NCI-H226 (cell line): ENCODE results near the gene GUCA1C.

Experiments used
- DNase-seq: peaks from one replicate; pipeline ENCODE4 v3.0.0-alpha.2; 2015

Gene GUCA1C, protein sequence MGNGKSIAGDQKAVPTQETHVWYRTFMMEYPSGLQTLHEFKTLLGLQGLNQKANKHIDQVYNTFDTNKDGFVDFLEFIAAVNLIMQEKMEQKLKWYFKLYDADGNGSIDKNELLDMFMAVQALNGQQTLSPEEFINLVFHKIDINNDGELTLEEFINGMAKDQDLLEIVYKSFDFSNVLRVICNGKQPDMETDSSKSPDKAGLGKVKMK

DNA sequence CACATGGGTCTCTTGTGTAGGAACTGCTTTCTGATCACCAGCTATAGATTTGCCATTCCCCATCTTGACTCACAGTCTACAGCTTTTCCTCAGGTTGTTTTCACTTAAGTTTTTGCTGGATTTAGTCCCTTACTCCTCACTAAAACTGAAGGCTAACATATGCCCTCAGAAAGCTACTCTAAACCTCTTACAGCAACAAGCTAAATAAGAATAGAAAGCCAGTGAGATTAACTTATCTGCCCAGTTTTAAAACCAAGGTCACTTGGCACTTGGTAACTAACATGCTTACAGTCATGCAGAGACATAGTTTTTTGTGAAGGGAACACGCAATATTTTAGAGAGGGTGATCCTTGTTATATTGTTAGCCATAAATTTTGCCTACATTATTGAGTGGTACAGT lies at the start of gene GUCA1C:
GUCA1C (minus strand) TSS at position 180 of the 400 bp plus-strand sequence; CDS start at position 63, 117 bp downstream.
- no peak for DNase-seq

DNA sequence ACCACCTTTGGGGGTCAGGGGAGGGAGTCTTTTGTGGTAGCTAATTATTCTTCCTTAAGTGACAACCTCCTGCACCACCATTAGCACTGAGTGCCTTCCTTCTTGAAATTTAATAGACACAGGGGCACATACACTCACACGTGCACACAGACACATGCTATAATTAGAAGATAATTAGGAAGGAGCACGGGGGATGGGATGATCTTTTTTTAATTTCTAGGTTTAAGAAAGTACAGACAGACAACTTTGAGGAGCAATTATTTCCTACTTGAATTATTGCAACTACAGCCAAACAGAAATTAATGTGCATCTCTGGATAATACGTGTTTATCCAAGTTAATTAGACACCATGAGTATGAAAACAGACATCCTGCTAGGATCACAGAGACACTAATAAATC lies 44.8 kb upstream of the GUCA1C start:
- no peak for DNase-seq

DNA sequence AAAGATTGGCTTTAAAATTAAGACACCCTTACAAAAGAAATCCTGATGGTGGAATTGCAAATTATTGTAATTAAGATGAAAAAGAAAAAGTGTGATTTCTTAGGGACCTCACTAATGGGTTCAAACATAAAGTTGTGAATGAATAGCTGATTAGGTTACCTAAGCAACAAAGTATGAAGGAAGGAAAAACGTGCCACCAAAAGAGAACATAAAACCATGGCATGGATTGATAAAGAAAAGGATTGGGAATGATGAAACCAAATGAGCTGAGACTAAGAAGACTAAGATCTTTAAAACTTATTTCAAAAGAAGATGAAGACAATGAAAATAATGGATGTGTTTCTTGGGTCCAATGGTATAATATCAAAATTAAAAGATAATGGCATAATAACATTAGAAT lies 32.2 kb upstream of the GUCA1C start:
- DNase-seq, result no peak

DNA sequence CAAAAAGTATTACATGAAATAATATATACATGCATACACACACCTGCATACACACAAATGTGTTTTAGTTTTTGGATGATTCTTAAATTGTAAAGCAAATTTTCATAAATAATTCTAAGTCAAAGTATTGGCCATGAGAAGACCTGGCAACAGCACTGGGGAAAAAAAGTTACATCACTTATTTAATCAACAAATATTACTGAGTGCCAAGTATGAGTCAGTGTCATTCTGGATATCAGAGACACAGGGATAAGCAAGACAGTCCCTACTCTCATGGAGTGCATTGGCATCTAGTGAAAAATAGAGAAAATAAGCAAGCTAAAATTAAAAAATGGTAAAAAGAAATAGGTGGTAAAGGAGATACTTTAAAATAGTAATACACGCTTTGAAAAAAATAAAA lies 29.4 kb upstream of the GUCA1C start:
- DNase-seq, result no peak

DNA sequence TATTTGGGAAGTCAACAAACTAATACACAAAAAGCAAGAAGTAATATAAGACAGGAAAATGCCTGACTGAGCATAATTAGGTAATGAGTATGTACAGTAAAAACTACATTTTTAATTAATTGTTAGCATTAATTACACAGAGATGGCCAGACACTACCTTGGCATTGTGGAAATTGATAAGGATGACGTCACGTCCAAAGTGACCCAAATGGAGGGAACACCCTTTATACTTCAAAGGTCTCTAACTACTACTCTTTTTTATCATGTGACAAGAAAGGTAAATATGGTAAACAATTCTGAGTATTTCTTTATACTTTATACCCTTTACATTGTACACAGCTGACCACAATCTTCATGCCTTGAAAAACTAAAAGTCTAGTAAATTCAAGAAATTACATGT lies 22.4 kb upstream of the GUCA1C start:
- DNase-seq, result no peak

DNA sequence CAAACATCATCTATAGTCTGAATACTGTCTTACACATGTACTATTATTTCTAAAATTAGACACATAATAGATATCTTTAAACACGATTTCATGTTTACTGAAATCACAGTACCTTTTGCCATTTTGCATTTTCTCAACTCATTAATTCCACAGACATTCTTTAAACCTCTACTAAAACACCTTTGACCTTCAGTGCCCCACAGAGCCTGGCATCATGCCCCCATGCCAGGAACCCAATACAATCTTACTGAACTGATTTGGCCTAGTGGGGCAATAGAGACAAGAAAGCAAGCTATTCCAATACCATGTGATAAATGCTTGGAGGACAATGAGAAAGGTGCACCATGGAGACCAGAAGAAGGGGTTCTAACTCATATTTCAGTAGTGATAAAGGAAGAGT lies 19.3 kb upstream of the GUCA1C start:
- no peak for DNase-seq

DNA sequence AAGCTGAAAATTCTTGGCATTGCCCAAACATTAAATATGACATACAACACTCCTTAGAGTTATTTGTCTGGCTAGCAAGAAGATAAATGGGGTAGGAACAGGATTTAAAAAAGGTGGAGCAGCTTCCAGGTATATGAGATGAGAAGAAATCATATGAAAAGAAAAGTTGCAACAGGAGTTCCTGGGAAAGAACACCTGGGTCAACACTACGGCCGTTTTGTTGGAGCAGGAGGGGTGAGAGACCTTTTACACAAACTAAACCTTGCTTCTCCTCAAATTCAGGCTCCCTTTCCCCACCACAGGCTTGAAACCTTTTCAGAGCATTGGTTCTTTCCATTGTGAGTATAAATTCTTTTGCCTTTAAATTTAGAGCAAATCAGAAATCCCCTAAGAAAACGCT lies 18.8 kb upstream of the GUCA1C start:
- DNase-seq, result no peak

DNA sequence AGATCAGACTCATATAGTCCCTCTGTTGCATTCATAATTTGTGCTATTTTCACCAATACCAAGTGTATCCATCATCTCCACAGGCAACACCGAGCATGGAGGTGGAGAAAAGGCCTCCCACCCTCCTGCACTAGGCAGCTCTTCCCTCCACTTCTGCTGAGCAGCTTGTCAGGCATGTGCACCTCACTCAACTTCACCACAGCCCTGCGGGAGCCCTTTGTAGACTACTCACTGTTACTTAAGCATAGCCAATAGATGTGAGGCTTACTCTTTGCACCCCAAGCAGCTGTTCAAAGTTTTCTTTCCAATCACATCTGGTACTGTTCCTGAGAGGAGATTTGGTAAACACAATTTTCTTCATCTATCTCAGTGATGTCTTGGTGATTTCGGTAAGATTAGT lies 16.9 kb upstream of the GUCA1C start:
- no peak for DNase-seq

DNA sequence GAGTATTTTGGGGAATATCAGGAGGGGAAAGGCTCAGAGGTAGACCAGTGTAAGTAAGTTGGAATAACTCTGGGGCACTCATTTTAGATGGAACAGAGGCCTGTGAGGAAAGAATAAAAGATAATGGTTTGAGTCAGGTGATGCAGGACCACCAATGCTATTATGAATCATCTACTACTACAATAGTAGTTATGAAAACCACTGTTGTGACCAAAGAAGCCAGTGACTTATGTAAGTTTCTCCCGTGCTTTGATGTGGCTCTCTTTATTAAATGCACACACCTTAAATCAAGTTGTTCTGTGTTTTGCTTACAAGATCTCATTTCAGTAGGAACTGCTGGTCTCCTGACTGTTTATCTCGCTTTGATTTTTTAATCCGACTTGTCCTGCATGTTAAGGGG lies 13.1 kb upstream of the GUCA1C start:
- DNase-seq, result no peak

DNA sequence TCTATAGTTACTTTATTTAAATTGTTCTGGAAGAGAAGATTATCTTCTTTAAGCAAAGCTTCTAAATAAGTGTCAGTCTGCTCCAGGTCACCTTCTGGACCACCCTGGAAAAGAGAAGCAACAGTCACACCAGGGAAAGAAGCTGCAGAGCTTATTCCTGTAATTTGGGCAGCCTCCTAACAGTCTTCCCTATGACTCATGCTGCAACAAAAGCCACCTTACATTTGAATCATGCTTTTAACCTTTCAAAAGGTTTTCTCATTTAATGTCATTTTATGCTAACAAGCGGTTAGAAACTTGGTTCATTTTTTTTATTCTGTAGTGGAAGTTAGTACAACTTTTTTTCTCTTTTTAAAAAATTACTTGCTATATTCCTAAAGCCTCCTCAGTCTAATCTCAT lies 5.3 kb upstream of the GUCA1C start:
- no peak for DNase-seq

DNA sequence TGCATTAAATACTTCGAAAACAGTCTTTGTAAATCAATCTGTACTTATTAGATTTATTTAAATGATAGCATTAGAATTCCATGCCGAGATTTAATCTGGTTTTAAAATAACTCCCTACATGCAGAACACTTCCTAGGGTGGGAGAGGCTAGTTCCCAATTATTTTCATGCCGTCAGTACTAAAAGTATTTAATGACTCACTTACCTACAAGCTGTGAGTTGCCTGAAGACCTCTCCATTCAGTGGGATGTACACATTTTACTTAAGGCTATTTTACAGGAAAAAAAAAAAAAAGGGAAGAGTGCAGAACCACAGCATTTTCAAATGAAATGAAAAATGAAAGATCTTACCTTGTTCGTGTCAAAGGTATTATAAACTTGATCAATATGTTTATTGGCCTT lies 469 bp downstream of the GUCA1C start:
- DNase-seq, result no peak

DNA sequence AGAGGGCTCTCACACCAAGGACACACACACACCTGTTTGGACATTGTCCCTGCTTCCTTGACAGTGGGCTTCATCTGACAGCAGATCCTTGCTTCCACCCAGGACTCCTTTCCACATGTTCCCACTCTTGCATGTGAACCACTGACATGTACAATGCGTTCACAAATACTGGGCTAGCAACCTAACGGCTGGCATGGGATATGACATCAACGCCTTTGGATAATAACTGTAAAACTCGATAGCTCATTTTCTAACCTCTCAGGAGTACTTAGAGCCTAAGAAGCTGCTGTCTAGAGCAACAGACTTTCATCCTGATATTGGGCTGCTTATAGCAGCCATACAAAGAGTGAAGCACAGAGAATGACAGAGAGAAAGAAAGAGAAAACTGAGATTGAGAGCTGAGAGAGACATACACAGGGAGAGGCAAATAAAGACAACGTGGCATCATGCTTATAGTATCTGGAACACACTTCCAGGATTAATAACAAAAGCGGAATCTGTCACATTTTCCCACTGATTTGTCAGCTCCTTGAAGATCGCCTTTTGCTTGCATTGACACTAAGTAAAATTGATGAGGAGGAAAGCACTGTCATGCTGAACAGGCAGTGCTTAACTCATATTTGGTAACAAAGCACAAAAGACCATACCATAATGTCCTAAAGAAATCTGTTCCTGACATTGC lies 1.7 kb downstream of the GUCA1C start:
- DNase-seq, result no peak

DNA sequence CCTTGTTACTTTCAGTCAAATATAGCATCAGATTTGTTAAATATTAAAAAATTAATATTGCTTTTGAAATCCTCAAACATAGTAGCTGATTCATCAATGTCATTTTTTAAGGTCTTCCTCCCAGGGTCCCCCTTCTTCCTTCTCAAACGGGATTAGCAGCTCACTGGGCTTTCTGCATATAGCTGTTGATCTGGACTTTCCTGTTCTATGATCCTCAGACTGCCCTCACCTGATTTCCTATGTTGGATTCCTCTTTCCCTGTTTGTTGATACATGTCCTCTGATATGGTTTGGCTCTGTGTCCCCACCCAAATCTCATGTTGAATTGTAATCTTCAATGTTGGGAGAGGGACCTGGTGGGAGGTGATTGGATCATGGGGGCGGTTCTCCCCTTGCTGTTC lies 5.8 kb downstream of the GUCA1C start:
- no peak for DNase-seq

DNA sequence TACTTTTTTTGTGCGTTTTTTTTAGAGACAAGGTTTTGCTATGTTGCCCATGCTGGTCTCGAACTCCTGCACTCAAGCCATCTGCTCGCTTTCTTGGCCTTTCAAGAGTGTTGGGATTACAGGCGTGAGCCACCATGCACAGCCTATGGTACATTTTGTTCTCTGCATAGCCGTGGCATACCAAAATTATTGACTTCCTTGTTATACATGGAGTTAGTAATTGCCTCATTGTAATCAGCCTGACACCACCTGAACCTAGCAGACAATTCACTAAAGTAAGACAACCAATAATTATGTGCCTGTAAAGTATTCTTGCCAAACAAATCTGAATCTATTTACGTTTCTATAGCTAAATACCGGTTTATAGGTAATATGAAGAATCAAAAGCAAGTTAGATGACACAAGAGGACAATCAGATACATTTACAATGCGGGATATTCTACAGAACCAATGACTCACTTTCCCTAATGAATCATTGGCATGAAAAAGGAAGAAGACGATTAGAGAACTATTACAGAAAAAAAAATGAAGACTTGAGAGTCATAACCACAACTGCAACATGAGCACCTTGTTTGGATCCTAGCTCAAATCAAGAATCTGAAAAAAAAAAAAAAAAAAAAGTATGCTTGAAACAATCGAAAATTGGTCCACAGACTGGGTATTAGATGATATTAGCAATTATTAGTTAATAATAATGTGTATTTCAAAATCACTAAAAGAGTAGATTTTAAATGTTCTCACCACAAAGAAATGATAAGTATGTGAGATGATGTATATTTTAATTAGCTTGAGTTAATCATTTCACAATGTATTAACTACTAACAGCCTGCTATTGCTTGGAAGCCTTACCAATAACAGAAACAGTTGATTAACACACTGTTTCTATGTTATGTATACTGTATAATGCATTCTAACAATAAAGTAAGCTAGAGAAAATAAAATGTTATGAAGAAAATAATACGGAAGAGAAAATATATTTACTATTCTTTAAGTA lies 7.1 kb downstream of the GUCA1C start:
- DNase-seq, result no peak

DNA sequence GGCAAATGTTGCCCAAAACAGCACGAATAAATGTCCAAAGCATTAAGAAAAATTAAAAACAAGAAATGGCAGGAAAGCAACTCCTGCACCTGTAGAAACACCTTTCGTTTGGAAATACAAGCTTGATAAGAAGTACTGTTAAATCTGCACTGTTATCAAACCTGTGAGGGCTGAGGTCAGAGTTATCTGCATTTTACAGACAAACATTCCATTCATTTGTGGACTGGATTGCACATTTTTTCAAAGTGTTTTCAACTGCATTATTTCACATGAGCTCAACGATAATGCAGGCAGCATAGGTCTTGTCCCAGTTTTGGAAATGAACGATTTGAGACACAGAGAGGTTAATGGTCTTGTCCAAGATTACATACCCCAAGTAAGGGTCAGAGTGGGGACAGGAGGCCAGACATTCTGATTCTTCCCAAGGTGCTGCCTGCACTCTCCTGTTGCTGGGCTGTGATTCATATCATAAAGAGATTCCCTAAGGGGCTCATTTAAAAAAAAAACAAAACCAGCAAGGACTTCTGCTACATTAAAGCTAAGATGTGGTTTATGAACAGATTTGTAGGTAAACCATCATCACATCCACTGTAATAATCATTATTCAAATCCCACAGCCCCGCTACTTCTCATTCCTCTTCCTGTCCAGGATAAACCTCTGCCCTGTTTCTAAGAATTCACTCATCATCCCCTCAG lies 13.0 kb downstream of the GUCA1C start:
- DNase-seq, result peak; percentile 40

DNA sequence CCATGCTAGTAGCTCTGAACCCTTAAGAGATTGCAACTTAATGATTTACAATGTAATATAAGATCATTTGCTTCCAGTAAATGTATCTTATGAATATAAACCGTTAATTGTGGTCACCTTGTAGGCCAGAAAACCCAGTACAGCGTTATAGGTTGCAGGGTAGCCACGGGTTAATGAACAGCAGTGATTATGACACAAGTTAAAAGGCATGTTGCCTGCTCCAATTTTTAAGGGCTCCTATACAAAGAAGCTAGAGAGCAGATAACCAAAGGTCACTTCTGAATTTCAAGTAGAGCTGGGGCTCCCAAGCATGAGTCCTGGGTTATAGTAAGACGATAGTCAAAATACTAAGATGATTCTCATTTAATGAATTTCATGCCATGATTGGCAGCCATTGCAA lies 13.5 kb downstream of the GUCA1C start:
- DNase-seq, result peak; percentile 11

DNA sequence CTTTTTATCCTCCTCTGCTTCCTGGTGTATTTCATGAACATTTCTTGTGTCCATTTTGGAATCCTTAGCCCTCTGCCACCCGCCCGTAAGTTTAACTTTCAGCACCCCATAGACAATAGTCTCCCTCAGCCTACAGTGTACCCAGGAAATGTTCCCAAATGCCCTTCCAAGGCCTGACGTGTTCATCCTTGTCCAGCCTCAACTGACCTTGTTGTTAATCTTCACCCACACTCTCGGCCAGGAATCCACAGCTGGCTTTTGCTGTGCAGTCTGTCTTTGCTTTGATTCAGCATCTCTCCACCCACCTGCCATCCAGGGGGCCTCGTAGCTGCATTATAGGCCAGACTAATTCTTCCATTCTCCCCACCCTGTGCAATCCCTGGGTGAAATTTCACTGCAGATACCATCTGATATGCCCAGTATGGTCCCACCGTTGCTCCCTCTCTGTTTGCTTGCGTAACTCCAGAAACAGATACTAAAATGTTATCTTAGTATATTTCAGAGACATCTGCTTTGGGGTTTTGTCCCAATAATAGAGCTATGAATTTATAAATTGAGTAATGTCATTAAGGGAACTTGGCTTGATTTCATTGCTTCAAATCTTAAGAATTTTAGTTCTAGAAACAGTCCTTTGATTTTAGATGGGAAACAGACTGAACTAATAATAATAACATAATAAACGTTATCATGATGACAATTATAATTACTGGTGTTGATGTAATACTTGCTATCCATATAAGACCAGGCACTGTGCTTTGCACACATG lies 16.6 kb downstream of the GUCA1C start:
- DNase-seq, result no peak

DNA sequence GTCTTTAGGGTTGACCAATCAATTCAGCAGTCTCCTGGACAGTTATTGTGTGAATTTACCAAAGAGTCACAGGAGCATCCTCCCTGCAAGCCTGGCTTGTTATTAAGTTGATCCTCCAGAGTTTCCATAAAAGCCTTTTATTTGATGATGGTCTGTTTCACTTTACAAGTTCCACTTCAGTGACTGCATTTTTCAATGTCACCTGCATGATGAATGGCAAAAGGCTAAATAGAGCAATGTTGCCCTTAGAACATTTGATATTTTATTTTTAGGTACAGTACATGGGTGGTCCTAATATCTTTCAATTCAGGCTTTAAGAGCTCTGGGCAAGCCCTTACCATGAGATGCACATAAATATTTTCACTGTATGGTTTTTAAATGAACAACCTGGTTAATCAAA lies 22.6 kb downstream of the GUCA1C start:
- DNase-seq, result no peak

DNA sequence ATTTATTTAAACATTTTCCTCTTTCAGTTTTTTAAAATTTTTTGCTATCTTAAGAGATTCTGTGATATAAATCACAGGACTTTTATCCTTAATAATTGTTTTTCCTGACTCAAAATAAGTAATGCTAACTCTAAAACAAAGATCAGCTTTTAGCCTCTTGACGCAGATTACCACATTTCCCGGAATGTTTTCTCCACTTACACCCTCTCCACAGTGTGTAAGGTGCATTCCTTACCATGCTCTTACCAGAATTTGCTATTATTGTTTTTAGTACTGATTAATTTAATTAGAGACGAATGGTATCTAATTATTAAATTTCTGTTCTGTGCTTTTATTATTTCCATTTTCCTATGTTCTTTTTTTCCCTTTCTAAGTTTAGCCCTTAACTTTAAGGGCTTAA lies 34.8 kb downstream of the GUCA1C start:
- DNase-seq, result no peak

DNA sequence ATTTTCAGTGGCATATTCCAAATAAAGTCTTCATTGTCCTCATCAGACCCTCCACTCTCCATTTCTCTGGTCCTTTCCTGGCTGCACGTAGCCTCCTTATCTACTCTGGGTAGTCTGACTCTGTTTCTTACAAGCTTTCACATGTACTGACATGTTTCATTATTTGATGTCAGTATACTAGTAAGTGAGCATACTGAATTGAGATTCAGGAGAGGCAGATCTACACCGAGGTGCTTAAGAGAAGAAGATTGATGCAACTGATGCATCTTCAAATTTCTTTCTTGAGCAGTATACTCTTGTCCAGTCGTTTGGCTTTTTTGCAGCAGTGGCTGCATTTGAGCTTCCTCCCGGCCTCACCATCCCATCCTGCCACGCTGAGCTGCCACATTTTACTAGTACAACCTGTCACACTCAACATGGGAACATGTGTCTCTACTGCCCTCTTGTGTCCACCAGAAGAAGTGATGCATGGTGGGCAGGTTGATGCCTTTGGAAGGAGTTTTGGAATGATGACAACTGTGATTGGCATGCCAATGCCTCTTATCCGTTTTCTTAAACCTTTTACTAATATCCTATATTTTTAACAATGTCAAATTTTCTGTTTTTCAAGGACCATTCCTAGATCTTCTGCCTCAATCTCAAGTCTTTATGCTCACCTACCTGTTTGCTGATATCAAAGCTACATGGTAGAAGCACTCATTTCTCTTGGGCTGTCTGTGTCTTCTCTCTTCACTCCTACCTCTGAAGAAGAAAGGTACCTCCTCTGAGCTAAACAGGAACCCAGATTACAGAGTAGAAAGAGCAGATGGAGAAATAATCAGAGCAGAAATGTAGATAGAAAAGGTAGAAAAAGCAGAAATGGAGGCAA lies 38.7 kb downstream of the GUCA1C start:
- DNase-seq, result peak; percentile 45

DNA sequence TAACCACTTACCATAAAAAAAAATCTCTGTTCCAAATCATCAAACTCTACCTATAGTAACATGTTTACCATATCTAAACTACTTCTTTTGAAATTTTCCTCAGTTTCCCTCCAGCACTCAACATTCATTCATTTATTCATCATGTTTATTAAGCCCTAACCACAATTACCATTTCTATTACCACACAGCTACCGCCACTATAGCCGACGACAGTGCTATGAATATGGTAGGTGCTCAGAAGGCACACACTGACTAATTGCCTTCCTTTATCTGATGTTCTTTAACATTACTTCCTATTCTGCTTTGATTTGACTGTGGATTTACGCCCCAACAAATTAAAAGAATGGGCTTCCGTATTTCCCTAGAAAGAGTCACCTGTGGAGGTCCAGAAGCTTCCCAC lies 43.9 kb downstream of the GUCA1C start:
- DNase-seq, result no peak
